T-cell (primary cell): ENCODE data around the gene AVEN. TPM values are rescaled to one million over a fixed set of nuclear protein-coding genes. Genes with fewer than 3 reads are reported as not detected.

Experiments
- ATAC-seq, 4 experiments: fragments of 200-7000 bp in 3 of 4; fragments of 150-1000 bp in 1 of 4; cut with Tn5 transposase; replicated peaks in 1 of 4; 1 replicate in 3 of 4; 2 replicates in 1 of 4; pipeline ENCODE4 v1.10.0; 2021; ENCODE audit warnings: moderate library complexity in 3 of 4, mild to moderate bottlenecking in 2 of 4, moderate number of reproducible peaks in 1 of 4
- CTCF ChIA-PET, 2 donors: fragments of 300-600 bp; sonication (Branson Sonifier 250); formaldehyde crosslinking; loops; one replicate each; lab custom pipeline; 2022; ENCODE audit warnings: antibody characterized with exemption in 2 of 2; lab: Charles Lee
- POLR2A ChIA-PET, 2 donors: fragments of 300-600 bp; sonication (Branson Sonifier 250); formaldehyde crosslinking; loops; one replicate each; lab custom pipeline; 2022; ENCODE audit warnings: antibody characterized with exemption in 2 of 2; lab: Charles Lee
- DNase-seq, 35 experiments: peaks; one replicate each; pipeline versions ENCODE4 v3.0.0 to v3.0.0-alpha.2; 2013 to 2023
- H3K27ac ChIP-seq: one replicate; pipeline ENCODE4 v1.5.1; 2013; ENCODE audit warnings: low read length
- H3K27me3 ChIP-seq, 2 experiments: replicated peaks in 1 of 2; 1 replicate in 1 of 2; 2 replicates in 1 of 2; pipeline versions ENCODE4 v1.6.1 to v1.7.0; 2013; ENCODE audit warnings: low read length in 1 of 2, mixed read lengths in 1 of 2; ENCODE audit not compliant: control insufficient read depth in 2 of 2, insufficient read depth in 2 of 2; ENCODE audit errors: extremely low read depth in 1 of 2
- H3K36me3 ChIP-seq, 2 donors: 1 replicate in 1 of 2; 2 replicates in 1 of 2; pipeline versions ENCODE4 v1.6.1 to v1.7.0; 2013; ENCODE audit warnings: low read length in 1 of 2; ENCODE audit not compliant: control insufficient read depth in 2 of 2, insufficient read depth in 1 of 2; ENCODE audit errors: extremely low read depth in 1 of 2
- H3K4me1 ChIP-seq, 2 experiments: 1 replicate in 1 of 2; 2 replicates in 1 of 2; pipeline versions ENCODE4 v1.6.1 to v1.7.0; 2013; ENCODE audit warnings: low read length in 2 of 2, mixed read lengths in 1 of 2; ENCODE audit not compliant: insufficient read depth in 2 of 2, control insufficient read depth in 1 of 2; ENCODE audit errors: extremely low read depth in 1 of 2
- H3K4me3 ChIP-seq, 2 donors: 1 replicate in 1 of 2; 2 replicates in 1 of 2; pipeline versions ENCODE4 v1.5.1 to v1.7.0; 2013; ENCODE audit warnings: mild to moderate bottlenecking in 2 of 2, low read length in 1 of 2, moderate library complexity in 1 of 2; ENCODE audit not compliant: control insufficient read depth in 1 of 2; ENCODE audit errors: extremely low read depth in 1 of 2
- H3K9me3 ChIP-seq: 2 replicates; pipeline ENCODE4 v1.7.0; 2013
- H3K27ac Mint-ChIP-seq, 2 donors: one replicate each; pipeline ENCODE4 v1.8.0; 2020 to 2021; ENCODE audit warnings: mild to moderate bottlenecking in 2 of 2, mixed read lengths in 2 of 2
- H3K27me3 Mint-ChIP-seq, 2 donors: one replicate each; pipeline ENCODE4 v1.8.0; 2021 to 2022; ENCODE audit warnings: mixed read lengths in 2 of 2
- H3K36me3 Mint-ChIP-seq: one replicate; pipeline ENCODE4 v1.8.0; 2021; ENCODE audit warnings: mixed read lengths
- H3K4me1 Mint-ChIP-seq, 3 donors: one replicate each; pipeline ENCODE4 v1.8.0; 2020 to 2022; ENCODE audit warnings: mixed read lengths in 3 of 3, mild to moderate bottlenecking in 1 of 3
- H3K4me3 Mint-ChIP-seq, 3 donors: one replicate each; pipeline ENCODE4 v1.8.0; 2020 to 2022; ENCODE audit warnings: mild to moderate bottlenecking in 3 of 3, mixed read lengths in 3 of 3, moderate library complexity in 3 of 3
- H3K9me3 Mint-ChIP-seq, 3 donors: one replicate each; pipeline ENCODE4 v1.8.0; 2020 to 2022; ENCODE audit warnings: mixed read lengths in 3 of 3
- WGBS: methylation state at CpG from one replicate; pipeline ENCODE4 v1.1.5; 2013; ENCODE audit warnings: missing lambda C conversion rate; ENCODE audit not compliant: insufficient coverage; 5-methylcytosine and 5-hydroxymethylcytosine counted together
- total RNA-seq, 35 experiments: library from RNA in 6 of 35; stranded (reverse) in 6 of 35; fragments of 120-200 nt in 1 of 35; gene quantifications; one replicate each; pipeline versions ENCODE4 v1.2.1 to v1.2.4 and lab custom pipeline; 2013 to 2026

AVEN gene
- total RNA-seq, 5 donors from 2014 or later (not counting 1 experiment from before 2014, with no cell fraction given) = 7.9 to 10.0 (median 9.7) TPM

DNA sequence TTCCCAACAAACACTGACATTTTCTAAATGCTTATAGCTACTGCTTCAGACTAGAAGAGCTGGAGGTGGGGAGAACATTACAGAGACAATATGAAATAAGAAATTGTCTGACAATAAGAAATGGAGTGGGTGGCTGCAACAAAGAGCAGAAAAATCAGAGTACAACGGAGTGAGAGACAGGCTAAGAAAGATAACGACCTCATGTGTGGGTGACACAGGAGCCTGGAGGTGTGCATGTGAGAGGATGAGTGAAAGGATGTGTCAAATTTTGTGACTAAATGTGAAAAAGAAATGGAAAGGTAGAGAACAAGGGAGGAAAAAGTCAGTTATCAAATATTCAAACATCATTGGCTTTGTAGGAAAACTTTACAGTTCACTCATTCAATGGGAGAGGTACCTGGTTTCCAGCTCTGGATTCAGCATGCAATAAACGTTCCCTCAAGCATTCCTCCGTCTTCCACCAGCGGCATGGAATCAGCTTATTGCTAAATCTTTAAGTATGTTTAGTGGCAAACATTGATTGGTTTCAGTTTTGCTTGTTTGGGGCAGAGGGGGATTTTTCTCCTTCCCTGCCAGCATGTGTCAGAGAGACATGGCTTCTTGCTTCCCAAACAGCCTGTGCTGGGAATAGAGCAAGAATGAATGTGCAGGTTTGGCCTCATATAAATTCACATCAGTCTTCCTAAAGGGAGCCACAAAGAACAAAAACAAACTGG, 174.5 kb downstream of the AVEN start:
- Histone ChIP-seq H3K4me3 (no peak overlapping the region), H3K27me3 (no peaks in the 10 kb centered on the region), H3K9me3 (no peaks in the 10 kb centered on the region), H3K27ac (no peak overlapping the region), H3K4me1 (no peaks in the 10 kb centered on the region), H3K36me3 (peaks cover 2 to 7% of the 10 kb centered on the region in 2 donors)
- H3K9me3 Mint-ChIP-seq = no peaks in the 10 kb centered on the region
- H3K27me3 Mint-ChIP-seq = no peaks in the 10 kb centered on the region
- no peaks in the 10 kb centered on the region for H3K4me1 Mint-ChIP-seq
- peaks cover 52% of the 10 kb centered on the region for H3K36me3 Mint-ChIP-seq
- 43% methylated on average over 1 of the region's 5 CpGs for WGBS
- H3K4me3 Mint-ChIP-seq = no peak overlapping the region
- ATAC-seq (no peak), DNase-seq (no peak)
- ChIA-PET POLR2A (no interaction called here), CTCF (no interaction called here)
- no peak overlapping the region for H3K27ac Mint-ChIP-seq

DNA sequence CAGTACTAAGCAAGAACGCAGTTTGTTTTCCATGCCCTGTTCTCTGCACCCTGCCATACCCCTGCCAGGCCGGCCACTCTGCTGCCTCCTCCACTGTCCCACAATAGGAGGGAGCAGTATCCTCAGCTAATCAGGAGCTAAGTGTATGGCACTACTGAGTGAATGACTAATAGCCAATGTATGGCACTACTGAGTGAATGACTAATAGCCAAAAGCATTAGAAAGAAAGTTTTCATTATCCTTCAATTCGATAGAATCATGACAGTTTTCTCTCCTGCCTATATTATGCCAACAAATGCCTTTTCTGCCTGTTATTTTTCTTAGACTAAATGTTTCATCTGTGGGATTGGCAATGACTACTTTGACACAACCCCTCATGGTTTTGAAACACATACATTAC, 178.2 kb downstream of the AVEN start:
- no peak overlapping the region for H3K4me3 Mint-ChIP-seq
- no peaks in the 10 kb centered on the region for H3K9me3 ChIP-seq
- H3K27ac Mint-ChIP-seq = no peak overlapping the region
- H3K4me1 ChIP-seq = no peaks in the 10 kb centered on the region
- H3K36me3 ChIP-seq = peaks cover 0 to 2% of the 10 kb centered on the region in 2 donors
- peaks cover 31% of the 10 kb centered on the region for H3K36me3 Mint-ChIP-seq
- no peak overlapping the region for H3K4me3 ChIP-seq
- no peaks in the 10 kb centered on the region for H3K27me3 ChIP-seq
- no peaks in the 10 kb centered on the region for H3K27me3 Mint-ChIP-seq
- ChIA-PET CTCF (no interaction called here), POLR2A (no interaction called here)
- H3K4me1 Mint-ChIP-seq = no peaks in the 10 kb centered on the region
- H3K27ac ChIP-seq = no peak overlapping the region
- no CpG with 5 or more reads among the region's 3 CpGs for WGBS
- no peak for DNase-seq
- H3K9me3 Mint-ChIP-seq = no peaks in the 10 kb centered on the region
- ATAC-seq = no peak

DNA sequence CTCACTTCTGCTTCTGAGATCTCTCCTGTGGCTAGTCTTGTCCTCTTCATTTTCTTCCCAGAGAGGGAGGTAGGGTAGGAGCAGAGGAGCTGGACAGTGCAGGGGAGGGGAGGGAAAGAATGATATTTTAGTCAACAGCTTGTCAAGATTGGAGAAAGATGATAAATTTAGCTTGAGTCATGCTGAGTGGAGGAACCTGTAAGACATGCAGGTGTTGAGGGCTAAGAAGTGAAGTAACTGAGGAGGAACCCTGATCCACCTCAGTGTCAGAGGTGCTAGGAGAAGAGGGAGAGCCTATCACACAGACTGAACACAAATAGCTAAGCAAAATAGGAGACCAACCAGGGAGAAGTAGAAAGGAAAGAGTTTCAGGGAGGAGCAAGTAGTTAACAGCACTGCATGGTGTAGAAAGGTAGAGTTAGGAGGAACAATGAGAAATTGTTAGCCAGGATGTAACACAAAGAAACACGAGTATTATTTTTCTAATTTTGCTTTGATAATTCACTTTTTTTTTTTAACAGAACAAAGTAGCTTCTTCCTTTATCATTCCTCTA, 178.9 kb downstream of the AVEN start:
- H3K4me3 Mint-ChIP-seq = no peak overlapping the region
- H3K4me3 ChIP-seq = no peak overlapping the region
- H3K9me3 ChIP-seq = no peaks in the 10 kb centered on the region
- no peak overlapping the region for H3K27ac Mint-ChIP-seq
- no peaks in the 10 kb centered on the region for H3K4me1 Mint-ChIP-seq
- CTCF ChIA-PET = no interaction called here
- POLR2A ChIA-PET = no interaction called here
- ATAC-seq (no peak), DNase-seq (no peak)
- peaks cover 24% of the 10 kb centered on the region for H3K36me3 Mint-ChIP-seq
- H3K27me3 ChIP-seq = no peaks in the 10 kb centered on the region
- no CpG with 5 or more reads among the region's 1 CpG for WGBS
- no peaks in the 10 kb centered on the region for H3K27me3 Mint-ChIP-seq
- no peaks in the 10 kb centered on the region for H3K4me1 ChIP-seq
- no peaks in the 10 kb centered on the region for H3K9me3 Mint-ChIP-seq
- H3K27ac ChIP-seq = no peak overlapping the region
- H3K36me3 ChIP-seq = peaks cover 0 to 2% of the 10 kb centered on the region in 2 donors

DNA sequence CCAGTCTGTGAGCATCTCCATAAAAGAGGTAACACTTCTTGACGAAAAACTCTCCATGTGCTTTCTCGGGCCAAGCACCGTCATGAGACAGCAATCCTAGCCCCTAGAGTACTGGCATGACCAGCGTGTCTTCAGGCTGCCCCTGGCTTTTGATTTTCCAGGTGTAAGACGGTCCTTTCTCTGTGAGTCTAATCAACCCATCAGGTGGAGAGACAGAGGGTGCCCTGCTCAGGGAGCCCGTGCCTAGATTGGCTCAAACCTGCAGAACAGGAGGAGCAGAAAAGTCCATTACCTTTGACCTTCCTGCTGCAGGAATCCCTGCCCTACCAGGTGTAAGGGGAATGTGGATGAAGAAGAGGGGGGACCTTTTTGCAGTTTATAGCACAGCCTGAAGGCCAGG, 180.2 kb downstream of the AVEN start:
- Histone ChIP-seq H3K27ac (no peak overlapping the region), H3K4me1 (no peaks in the 10 kb centered on the region), H3K36me3 (peaks cover 0 to 2% of the 10 kb centered on the region in 2 donors), H3K27me3 (no peaks in the 10 kb centered on the region), H3K9me3 (no peaks in the 10 kb centered on the region), H3K4me3 (no peak overlapping the region)
- Mint-ChIP-seq H3K27me3 (no peaks in the 10 kb centered on the region), H3K27ac (no peak overlapping the region), H3K36me3 (peaks cover 14% of the 10 kb centered on the region), H3K9me3 (no peaks in the 10 kb centered on the region), H3K4me1 (no peaks in the 10 kb centered on the region), H3K4me3 (no peak overlapping the region)
- no peak for ATAC-seq
- POLR2A ChIA-PET = no interaction called here
- WGBS = 98% methylated on average over 5 of the region's 6 CpGs
- CTCF ChIA-PET = no interaction called here
- no peak for DNase-seq

DNA sequence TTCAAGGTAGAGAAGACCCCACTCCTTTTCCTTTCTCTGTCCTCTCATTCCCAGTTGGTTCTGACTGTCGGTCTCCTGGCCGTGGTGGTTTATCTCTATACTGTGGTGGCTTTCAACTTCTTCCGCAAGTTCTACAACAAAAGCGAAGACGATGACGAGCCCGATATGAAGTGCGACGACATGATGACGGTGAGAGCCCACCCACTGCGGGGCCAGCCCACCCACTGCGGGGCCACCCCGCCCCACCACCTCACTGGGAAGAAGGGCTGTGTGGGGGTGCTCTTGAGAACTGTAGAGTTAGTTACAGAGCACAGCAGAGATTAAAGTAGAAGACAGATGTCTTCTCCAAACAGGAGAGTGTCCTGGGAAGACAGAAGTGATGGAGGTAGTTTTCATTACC, 181.3 kb downstream of the AVEN start:
- POLR2A ChIA-PET = no interaction called here
- H3K36me3 Mint-ChIP-seq = peaks cover 8% of the 10 kb centered on the region
- Histone ChIP-seq H3K27ac (no peak overlapping the region), H3K9me3 (no peaks in the 10 kb centered on the region), H3K4me1 (no peaks in the 10 kb centered on the region), H3K27me3 (no peaks in the 10 kb centered on the region), H3K36me3 (no peaks in the 10 kb centered on the region), H3K4me3 (no peak overlapping the region)
- CTCF ChIA-PET = no interaction called here
- H3K27me3 Mint-ChIP-seq = no peaks in the 10 kb centered on the region
- no peak overlapping the region for H3K27ac Mint-ChIP-seq
- no peak for ATAC-seq
- over 99% methylated on average over 10 of the region's 13 CpGs for WGBS
- H3K4me1 Mint-ChIP-seq = no peaks in the 10 kb centered on the region
- H3K4me3 Mint-ChIP-seq = no peak overlapping the region
- no peaks in the 10 kb centered on the region for H3K9me3 Mint-ChIP-seq
- DNase-seq = no peak

DNA sequence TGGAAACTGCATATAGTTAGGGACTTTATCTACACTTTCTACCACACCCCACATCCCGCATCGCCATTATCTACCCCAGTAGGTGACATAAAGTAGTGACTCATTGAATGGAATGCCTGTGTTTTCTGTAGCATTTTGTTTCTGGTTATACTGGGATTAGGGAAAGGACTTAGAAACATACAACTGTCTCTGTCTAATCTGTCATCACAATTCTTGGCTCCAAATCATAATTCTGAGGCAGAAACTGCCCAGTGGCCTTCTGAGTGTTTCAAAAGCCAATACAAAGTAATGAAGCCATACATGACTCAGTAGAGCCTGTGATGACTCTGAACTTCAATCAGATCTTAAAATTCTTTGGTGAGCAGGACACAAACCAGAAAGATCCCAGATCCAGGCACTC, 186.4 kb downstream of the AVEN start:
- no peak overlapping the region for H3K4me3 Mint-ChIP-seq
- WGBS = no CpG with 5 or more reads among the region's 2 CpGs
- POLR2A ChIA-PET = no interaction called here

More for the DNA sequence above, 186.4 kb downstream of the AVEN start:
- Histone ChIP-seq H3K9me3 (no peaks in the 10 kb centered on the region), H3K4me1 (no peaks in the 10 kb centered on the region), H3K27me3 (no peaks in the 10 kb centered on the region), H3K27ac (no peak overlapping the region), H3K4me3 (no peak overlapping the region), H3K36me3 (no peaks in the 10 kb centered on the region)
- CTCF ChIA-PET = no interaction called here
- Mint-ChIP-seq H3K27me3 (no peaks in the 10 kb centered on the region), H3K9me3 (no peaks in the 10 kb centered on the region), H3K4me1 (no peaks in the 10 kb centered on the region), H3K36me3 (no peaks in the 10 kb centered on the region), H3K27ac (no peak overlapping the region)
- no peak for DNase-seq
- no peak for ATAC-seq
